ENCODE data around the gene SLC35E1.

Gene SLC35E1

DNA sequence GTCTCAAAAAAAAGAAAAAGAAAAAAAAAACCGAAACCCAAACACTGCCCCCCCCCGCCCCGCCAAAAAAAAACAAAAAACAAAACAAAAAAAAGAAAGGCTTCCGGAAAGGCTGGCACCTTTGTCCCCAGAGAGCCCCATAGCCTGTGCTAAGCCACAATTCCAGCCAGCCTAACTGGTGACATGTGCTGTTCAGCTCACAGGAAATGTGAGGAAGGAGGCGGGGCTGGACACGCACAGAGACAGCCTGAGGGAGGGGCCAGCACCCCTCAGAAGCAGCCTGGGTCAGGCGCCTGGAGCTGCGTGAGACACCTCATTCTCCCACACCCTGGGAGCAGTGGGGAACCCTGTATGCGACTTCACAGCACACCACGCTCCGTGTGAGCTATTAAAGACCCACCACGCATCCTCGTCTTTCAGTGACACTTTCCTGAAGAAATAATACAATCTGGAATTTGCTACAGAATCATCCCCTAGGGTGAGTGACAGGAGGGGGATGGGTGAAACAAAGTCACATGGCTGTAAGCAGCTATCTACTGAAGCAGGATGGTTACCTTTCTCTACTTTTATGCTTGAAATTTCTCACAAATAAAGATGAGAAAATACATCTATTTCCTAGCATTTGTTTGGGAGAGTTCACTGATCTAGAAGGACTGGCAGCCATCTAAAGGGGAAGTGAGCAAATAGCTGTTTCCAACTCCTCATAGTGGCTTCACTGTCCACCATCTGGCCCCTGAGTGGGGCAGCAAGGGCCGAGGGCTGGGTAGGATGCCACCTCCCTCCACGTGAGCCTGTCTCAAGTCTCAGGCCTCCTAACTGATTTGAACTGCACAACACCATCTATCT, 12.3 kb upstream of the SLC35E1 start:
- Histone ChIP-seq H3K79me2 (ENCODE audit: insufficient read depth, low read length) (peaks cover 45% of the 10 kb centered on the region), H3K36me3 (ENCODE audit: insufficient read depth, low read length) (peaks cover 8% of the 10 kb centered on the region; the same call in 1 of the 2 replicates), H3K27ac (ENCODE audit: low read depth, low read length, poor library complexity, severe bottlenecking) (peak overlapping the region; percentile 100), H4K20me1 (ENCODE audit: insufficient read depth, low read length) (no peaks in the 10 kb centered on the region), H3K4me2 (ENCODE audit: low read length) (peak overlapping the region; percentile 72), H3F3A (ENCODE audit: insufficient read depth, low read length) (no peaks in the 10 kb centered on the region; the same call in 1 of the 2 replicates), H3K9me3 (ENCODE audit: low read length) (no peaks in the 10 kb centered on the region), H2AFZ (ENCODE audit: low read length) (no peak overlapping the region), H3K9ac (ENCODE audit: low read length) (peak overlapping the region; percentile 92), H3K4me1 (ENCODE audit: insufficient read depth, low read length, severe bottlenecking) (peaks cover 84% of the 10 kb centered on the region), H3K27me3 (ENCODE audit: insufficient read depth, low read length) (no peaks in the 10 kb centered on the region), H3K9me2 (ENCODE audit: low read depth, low read length) (no peaks in the 10 kb centered on the region), H3K4me3 (ENCODE audit: low read depth, low read length, poor library complexity, severe bottlenecking) (peak overlapping the region; percentile 72)
- TF ChIP-seq EZH2 (IDR thresholded peaks at IDR 0.05; ENCODE audit: borderline replicate concordance, low read length) (no peak), CTCF (IDR thresholded peaks at IDR 0.05; ENCODE audit: low read length) (no peak)

DNA sequence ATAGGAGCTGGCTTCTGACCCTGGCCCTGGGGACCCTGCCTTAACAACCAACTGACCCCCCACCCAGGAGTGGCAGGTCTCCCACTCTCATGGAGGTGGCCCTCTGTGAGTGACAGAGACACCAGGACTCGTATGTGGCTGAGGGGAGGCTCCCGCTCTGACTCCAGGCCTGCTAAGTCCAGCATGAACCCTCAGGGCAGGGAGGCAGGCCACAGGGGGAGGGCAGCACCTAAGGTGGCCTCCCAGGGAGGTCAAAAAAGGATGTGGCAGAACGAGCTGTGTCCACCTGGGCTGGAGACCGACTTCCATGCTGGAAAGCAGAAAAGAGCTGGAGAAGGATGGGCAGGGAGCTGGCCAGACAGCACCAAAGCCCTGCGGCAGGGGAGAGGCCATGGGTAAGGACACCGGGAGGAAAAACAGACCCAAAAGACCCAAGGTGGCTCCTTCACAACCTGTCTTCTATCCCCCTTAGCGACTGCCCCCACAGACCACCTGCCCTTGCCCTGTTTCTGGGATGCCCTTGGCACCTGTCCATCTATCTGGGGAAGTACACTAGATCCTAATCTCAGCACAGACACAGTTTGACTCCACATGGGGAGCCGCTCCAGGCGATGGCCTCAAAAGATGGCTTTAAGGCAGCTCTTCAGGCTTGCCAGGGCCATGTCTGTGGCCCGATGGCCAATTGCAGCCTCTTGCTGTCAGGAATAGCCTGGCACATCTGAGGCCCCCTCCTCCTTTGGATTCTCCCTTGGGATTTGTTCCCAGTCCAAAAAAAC, 10.5 kb upstream of the SLC35E1 start:
- no peaks in the 10 kb centered on the region for H4K20me1 ChIP-seq (ENCODE audit: insufficient read depth, low read length)
- peaks cover 16% of the 10 kb centered on the region; the same call in 1 of the 2 replicates for H3K36me3 ChIP-seq (ENCODE audit: insufficient read depth, low read length)
- H3K9ac ChIP-seq (ENCODE audit: low read length) = peak overlapping the region; percentile 92; the same call in 1 of the 2 replicates
- TF ChIP-seq CTCF (IDR thresholded peaks at IDR 0.05; ENCODE audit: low read length) (no peak), EZH2 (IDR thresholded peaks at IDR 0.05; ENCODE audit: borderline replicate concordance, low read length) (no peak)
- peaks cover 49% of the 10 kb centered on the region for H3K79me2 ChIP-seq (ENCODE audit: insufficient read depth, low read length)
- no peaks in the 10 kb centered on the region for H3K9me2 ChIP-seq (ENCODE audit: low read depth, low read length)
- no peaks in the 10 kb centered on the region for H3K9me3 ChIP-seq (ENCODE audit: low read length)
- H2AFZ ChIP-seq (ENCODE audit: low read length) = no peak overlapping the region
- peak overlapping the region; percentile 72; the same call in 1 of the 2 replicates for H3K4me2 ChIP-seq (ENCODE audit: low read length)
- H3K27ac ChIP-seq (ENCODE audit: low read depth, low read length, poor library complexity, severe bottlenecking) = peak overlapping the region; percentile 100
- no peaks in the 10 kb centered on the region; the same call in 1 of the 2 replicates for H3F3A ChIP-seq (ENCODE audit: insufficient read depth, low read length)
- no peaks in the 10 kb centered on the region for H3K27me3 ChIP-seq (ENCODE audit: insufficient read depth, low read length)
- peaks cover 66% of the 10 kb centered on the region for H3K4me1 ChIP-seq (ENCODE audit: insufficient read depth, low read length, severe bottlenecking)
- no peak overlapping the region for H3K4me3 ChIP-seq (ENCODE audit: low read depth, low read length, poor library complexity, severe bottlenecking)

DNA sequence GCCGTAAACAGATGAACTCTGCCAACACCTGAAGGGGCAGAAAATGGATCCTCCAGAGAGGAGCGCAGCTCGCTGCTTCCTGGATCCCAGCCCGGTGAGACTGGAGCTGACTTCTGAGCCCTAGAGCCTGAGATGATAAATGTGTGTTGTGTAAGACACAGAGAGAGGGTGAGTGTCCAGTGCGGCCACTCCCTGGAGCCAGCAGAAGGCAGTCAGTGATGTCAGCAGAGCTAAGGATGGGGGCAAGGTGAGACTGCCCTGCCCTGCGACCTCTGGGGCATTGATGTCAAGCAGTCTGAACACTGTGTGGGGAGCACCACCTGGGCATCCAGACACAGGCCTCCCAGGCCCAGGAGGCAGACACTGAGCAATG, 9.7 kb upstream of the SLC35E1 start:
- H3F3A ChIP-seq (ENCODE audit: insufficient read depth, low read length) = no peaks in the 10 kb centered on the region; the same call in 1 of the 2 replicates
- H3K9ac ChIP-seq (ENCODE audit: low read length) = peak overlapping the region; percentile 34; the same call in 1 of the 2 replicates
- peak overlapping the region; percentile 100 for H3K27ac ChIP-seq (ENCODE audit: low read depth, low read length, poor library complexity, severe bottlenecking)
- no peaks in the 10 kb centered on the region for H3K9me3 ChIP-seq (ENCODE audit: low read length)
- H3K79me2 ChIP-seq (ENCODE audit: insufficient read depth, low read length) = peaks cover 49% of the 10 kb centered on the region
- H4K20me1 ChIP-seq (ENCODE audit: insufficient read depth, low read length) = no peaks in the 10 kb centered on the region
- H2AFZ ChIP-seq (ENCODE audit: low read length) = no peak overlapping the region
- H3K4me1 ChIP-seq (ENCODE audit: insufficient read depth, low read length, severe bottlenecking) = peaks cover 59% of the 10 kb centered on the region
- no peak overlapping the region for H3K4me3 ChIP-seq (ENCODE audit: low read depth, low read length, poor library complexity, severe bottlenecking)
- no peak for TF ChIP-seq CTCF (IDR thresholded peaks at IDR 0.05; ENCODE audit: low read length)
- no peak for TF ChIP-seq EZH2 (IDR thresholded peaks at IDR 0.05; ENCODE audit: borderline replicate concordance, low read length)
- peaks cover 23% of the 10 kb centered on the region for H3K36me3 ChIP-seq (ENCODE audit: insufficient read depth, low read length)
- H3K9me2 ChIP-seq (ENCODE audit: low read depth, low read length) = no peaks in the 10 kb centered on the region
- no peaks in the 10 kb centered on the region for H3K27me3 ChIP-seq (ENCODE audit: insufficient read depth, low read length)
- H3K4me2 ChIP-seq (ENCODE audit: low read length) = peak overlapping the region; percentile 36

Measured in OCI-LY1 (cell line).